Fibroblast of pulmonary artery (primary cell): ENCODE measurements around the gene CENPL.
A peak's percentile ranks its signal among the peaks of the same experiment; 100 is the strongest.
"Not testable (repeated sequence)": the region's sequence is repeated elsewhere in the genome, so short reads cannot be mapped to it uniquely, and the experiment has no call there.

Experiments used
- DNase-seq: peaks from one replicate; pipeline ENCODE4 v3.0.0-alpha.2; 2010; ENCODE audit warnings: low read depth
- H3K4me3 ChIP-seq: replicated peaks from 2 replicates; pipeline ENCODE4 v1.5.1; 2011; ENCODE audit warnings: low read depth, mild to moderate bottlenecking, control low read depth, low read length, moderate library complexity
- TF ChIP-seq, protein P1 (sequence below): IDR thresholded peaks from 2 replicates; pipeline ENCODE4 v1.5.1; 2011; ENCODE audit warnings: mild to moderate bottlenecking, control low read depth, low read length, inconsistent platforms; ENCODE audit errors: missing control alignments

CENPL gene

DNA sequence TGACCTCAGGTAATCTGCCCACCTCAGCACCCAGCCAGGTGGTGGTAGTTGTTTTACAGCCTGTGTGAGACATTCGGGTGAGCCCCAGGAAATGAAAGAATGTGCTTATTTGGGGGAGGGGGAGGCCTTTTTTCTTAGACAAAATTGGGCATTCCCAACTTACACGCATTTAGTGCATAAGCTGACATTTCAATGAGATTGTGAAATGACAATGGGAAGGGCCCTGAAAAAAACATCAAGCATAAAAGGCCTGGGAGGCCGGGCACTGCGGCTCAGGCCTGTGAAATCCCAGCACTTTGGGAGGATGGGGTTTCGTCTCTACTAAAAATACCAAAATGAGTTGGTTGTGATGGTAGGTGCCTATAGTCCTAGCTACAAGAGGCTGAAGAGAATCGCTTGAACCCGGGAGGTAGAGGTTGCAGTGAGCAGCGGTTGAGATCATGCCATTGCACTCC is 38.1 kb upstream of the CENPL start:
- no peak overlapping the region for H3K4me3 ChIP-seq
- TF ChIP-seq, protein P1, sequence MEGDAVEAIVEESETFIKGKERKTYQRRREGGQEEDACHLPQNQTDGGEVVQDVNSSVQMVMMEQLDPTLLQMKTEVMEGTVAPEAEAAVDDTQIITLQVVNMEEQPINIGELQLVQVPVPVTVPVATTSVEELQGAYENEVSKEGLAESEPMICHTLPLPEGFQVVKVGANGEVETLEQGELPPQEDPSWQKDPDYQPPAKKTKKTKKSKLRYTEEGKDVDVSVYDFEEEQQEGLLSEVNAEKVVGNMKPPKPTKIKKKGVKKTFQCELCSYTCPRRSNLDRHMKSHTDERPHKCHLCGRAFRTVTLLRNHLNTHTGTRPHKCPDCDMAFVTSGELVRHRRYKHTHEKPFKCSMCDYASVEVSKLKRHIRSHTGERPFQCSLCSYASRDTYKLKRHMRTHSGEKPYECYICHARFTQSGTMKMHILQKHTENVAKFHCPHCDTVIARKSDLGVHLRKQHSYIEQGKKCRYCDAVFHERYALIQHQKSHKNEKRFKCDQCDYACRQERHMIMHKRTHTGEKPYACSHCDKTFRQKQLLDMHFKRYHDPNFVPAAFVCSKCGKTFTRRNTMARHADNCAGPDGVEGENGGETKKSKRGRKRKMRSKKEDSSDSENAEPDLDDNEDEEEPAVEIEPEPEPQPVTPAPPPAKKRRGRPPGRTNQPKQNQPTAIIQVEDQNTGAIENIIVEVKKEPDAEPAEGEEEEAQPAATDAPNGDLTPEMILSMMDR: no peak
- DNase-seq: no peak

DNA sequence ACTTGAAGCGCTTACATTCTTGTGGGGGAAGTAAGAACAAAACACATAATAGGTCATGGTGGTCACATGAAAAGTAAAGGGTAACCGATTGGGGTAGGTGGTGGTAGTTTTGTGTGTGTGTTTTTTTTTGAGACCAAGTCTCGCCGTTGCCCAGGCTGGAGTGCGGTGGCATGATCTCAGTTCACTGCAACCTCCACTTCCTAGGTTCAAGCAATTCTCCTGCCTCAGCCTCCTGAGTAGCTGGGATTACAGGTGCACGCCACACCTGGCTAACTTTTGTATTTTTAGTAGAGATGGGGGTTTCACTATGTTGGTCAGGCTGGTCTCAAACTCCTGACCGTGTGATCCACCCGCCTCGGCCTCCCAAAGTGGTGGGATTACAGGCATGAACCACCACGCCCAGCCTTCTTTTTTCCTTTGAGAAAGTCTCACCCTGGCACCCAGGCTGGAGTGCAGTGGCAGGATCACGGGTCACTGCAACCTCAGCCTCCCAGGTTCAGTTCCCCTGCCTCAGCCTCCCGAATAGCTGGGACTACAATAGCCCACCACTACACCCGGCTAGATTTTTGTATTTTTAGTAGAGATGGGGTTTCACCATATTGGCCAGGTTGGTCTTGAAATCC is 37.6 kb upstream of the CENPL start:
- H3K4me3 ChIP-seq, DNase-seq: not testable (repeated sequence)

- TF ChIP-seq, protein P1: no peak
- no peak overlapping the region for H3K4me3 ChIP-seq
- DNase-seq: no peak
Observed at GRCh38 chr1:173861731-173862145, 37.1 kb upstream of the CENPL start.

GRCh38 chr1:173860065-173860464 is 35.4 kb upstream of the CENPL start:
- H3K4me3 ChIP-seq: no peak overlapping the region
- TF ChIP-seq, protein P1: no peak
- DNase-seq: no peak

DNA sequence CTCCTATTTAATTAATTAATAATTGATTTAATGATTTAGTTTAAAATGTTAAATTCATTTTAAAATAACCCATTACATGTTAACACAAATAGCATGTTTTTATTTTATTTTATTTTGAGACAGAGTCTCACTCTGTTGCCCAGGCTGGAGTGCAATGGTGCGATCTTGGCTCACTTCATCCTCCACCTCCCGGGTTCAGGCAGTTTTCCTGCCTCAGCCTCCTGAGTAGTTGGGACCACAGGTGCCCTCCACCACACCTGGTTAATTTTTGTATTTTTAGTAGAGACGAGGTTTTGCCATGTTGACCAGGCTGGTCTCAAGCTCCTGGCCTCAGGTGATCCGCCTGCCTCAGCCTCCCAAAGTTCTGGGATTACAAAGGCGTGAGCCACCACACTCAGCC is 34.9 kb upstream of the CENPL start:
- DNase-seq, H3K4me3 ChIP-seq: not testable (repeated sequence)

GRCh38 chr1:173857363-173857917 is 32.8 kb upstream of the CENPL start:
- TF ChIP-seq, protein P1: no peak
- H3K4me3 ChIP-seq: no peak overlapping the region
- no peak for DNase-seq

- H3K4me3 ChIP-seq: no peak overlapping the region
- DNase-seq: peak; percentile 27
- TF ChIP-seq, protein P1: no peak
Observed at GRCh38 chr1:173856903-173857302, 32.2 kb upstream of the CENPL start.

- TF ChIP-seq, protein P1: no peak
- DNase-seq: no peak
- H3K4me3 ChIP-seq: no peak overlapping the region
Observed at GRCh38 chr1:173856014-173856413, 31.3 kb upstream of the CENPL start.
